ENCODE data around the gene TPCN2. TPM values are rescaled to one million over a fixed set of nuclear protein-coding genes. Genes with fewer than 3 reads are reported as not detected.

Gene TPCN2
- total RNA-seq, 1 experiment from 2014 or later, result 15.2 TPM

DNA sequence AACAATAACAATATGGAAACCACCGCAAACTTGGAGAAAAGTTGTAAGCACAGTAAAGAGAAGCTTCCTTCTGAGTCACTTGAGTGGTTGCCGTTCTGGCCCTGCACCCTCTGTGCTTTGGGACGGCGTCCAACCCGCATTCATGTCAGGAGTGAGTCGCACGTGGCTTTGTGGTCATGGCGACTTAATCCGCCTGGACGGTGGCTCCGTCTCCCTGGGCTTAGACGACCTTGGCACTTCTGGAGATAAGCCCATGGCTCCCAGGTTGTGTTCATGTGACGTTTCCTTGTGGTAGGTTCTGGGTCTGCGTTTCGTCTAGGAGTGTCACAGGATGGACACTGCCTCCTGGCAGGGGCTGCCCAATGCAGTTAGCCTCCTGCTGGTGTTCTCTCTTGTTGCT lies 40.5 kb downstream of the TPCN2 start:
- no peaks in the 10 kb centered on the region for H3K9me2 ChIP-seq (ENCODE audit: insufficient read depth)
- TF ChIP-seq FOSL1 (IDR thresholded peaks at IDR 0.05; ENCODE audit: low read depth), result no peak
- TF ChIP-seq CBX3 (IDR thresholded peaks at IDR 0.05; ENCODE audit: low read depth), result no peak
- no peak for TF ChIP-seq ELF1 (IDR thresholded peaks at IDR 0.05; ENCODE audit: borderline replicate concordance, low read depth)
- no peak for TF ChIP-seq SIN3A (IDR thresholded peaks at IDR 0.05; ENCODE audit: low read depth)
- TF ChIP-seq JUND (IDR thresholded peaks at IDR 0.05), result no peak
- no peak for TF ChIP-seq YY1 (IDR thresholded peaks at IDR 0.05; ENCODE audit: extremely low read depth, insufficient replicate concordance, low read depth, low read length)
- TF ChIP-seq, protein P1, sequence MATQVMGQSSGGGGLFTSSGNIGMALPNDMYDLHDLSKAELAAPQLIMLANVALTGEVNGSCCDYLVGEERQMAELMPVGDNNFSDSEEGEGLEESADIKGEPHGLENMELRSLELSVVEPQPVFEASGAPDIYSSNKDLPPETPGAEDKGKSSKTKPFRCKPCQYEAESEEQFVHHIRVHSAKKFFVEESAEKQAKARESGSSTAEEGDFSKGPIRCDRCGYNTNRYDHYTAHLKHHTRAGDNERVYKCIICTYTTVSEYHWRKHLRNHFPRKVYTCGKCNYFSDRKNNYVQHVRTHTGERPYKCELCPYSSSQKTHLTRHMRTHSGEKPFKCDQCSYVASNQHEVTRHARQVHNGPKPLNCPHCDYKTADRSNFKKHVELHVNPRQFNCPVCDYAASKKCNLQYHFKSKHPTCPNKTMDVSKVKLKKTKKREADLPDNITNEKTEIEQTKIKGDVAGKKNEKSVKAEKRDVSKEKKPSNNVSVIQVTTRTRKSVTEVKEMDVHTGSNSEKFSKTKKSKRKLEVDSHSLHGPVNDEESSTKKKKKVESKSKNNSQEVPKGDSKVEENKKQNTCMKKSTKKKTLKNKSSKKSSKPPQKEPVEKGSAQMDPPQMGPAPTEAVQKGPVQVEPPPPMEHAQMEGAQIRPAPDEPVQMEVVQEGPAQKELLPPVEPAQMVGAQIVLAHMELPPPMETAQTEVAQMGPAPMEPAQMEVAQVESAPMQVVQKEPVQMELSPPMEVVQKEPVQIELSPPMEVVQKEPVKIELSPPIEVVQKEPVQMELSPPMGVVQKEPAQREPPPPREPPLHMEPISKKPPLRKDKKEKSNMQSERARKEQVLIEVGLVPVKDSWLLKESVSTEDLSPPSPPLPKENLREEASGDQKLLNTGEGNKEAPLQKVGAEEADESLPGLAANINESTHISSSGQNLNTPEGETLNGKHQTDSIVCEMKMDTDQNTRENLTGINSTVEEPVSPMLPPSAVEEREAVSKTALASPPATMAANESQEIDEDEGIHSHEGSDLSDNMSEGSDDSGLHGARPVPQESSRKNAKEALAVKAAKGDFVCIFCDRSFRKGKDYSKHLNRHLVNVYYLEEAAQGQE (IDR thresholded peaks at IDR 0.05; ENCODE audit: low read depth), result no peak
- TF ChIP-seq, protein P2, sequence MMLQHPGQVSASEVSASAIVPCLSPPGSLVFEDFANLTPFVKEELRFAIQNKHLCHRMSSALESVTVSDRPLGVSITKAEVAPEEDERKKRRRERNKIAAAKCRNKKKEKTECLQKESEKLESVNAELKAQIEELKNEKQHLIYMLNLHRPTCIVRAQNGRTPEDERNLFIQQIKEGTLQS (IDR thresholded peaks at IDR 0.05), result no peak
- TF ChIP-seq, protein P3, sequence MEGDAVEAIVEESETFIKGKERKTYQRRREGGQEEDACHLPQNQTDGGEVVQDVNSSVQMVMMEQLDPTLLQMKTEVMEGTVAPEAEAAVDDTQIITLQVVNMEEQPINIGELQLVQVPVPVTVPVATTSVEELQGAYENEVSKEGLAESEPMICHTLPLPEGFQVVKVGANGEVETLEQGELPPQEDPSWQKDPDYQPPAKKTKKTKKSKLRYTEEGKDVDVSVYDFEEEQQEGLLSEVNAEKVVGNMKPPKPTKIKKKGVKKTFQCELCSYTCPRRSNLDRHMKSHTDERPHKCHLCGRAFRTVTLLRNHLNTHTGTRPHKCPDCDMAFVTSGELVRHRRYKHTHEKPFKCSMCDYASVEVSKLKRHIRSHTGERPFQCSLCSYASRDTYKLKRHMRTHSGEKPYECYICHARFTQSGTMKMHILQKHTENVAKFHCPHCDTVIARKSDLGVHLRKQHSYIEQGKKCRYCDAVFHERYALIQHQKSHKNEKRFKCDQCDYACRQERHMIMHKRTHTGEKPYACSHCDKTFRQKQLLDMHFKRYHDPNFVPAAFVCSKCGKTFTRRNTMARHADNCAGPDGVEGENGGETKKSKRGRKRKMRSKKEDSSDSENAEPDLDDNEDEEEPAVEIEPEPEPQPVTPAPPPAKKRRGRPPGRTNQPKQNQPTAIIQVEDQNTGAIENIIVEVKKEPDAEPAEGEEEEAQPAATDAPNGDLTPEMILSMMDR (IDR thresholded peaks at IDR 0.05 in 2 of 3, conservative IDR thresholded peaks at IDR 0.05 in 1 of 3; ENCODE audit: borderline replicate concordance in 1 of 3, insufficient read depth in 1 of 3, low read depth in 2 of 3, low read length in 2 of 3), result no peak
- TF ChIP-seq POLR2A (IDR thresholded peaks at IDR 0.05; ENCODE audit: borderline replicate concordance, extremely low read depth, insufficient read depth, insufficient read length), result no peak
- no peak for TF ChIP-seq SRF (IDR thresholded peaks at IDR 0.05; ENCODE audit: low read depth)
- TF ChIP-seq EZH2phosphoT487 (IDR thresholded peaks at IDR 0.05; ENCODE audit: borderline replicate concordance), result no peak
- no peak for TF ChIP-seq EZH2 (IDR thresholded peaks at IDR 0.05)
- TF ChIP-seq MAX (IDR thresholded peaks at IDR 0.05), result no peak
- no peak for TF ChIP-seq ZNF274 (IDR thresholded peaks at IDR 0.05; ENCODE audit: low read depth, low read length)
- H3K9ac ChIP-seq (ENCODE audit: low read length), result no peak overlapping the region
- intact Hi-C loops (cut with micrococcal nuclease), result loop anchor here (2.0 to 5.0 kb wide), 4 partner anchors 132 to 456 kb away; partner anchors contain the start of genes IGHMBP2 and MRPL21
- 0 out of 2 replicates have a peak overlapping the region, but pooled peaks have one; percentile 13 for H3K27ac ChIP-seq (ENCODE audit: low read depth, low read length)
- no TSS peak for BruUV-seq (replicated peaks)
- H2AFZ ChIP-seq (ENCODE audit: low read depth, low read length, poor library complexity, severe bottlenecking), result no peak overlapping the region
- POLR2A ChIA-PET, result no interaction called here
- RAD21 ChIA-PET (ENCODE audit: low non-redundant PET in 1 of 2, low total read pairs in 2 of 2, uncharacterized antibody in 2 of 2, unreplicated experiment in 2 of 2), result no interaction called here
- no peaks in the 10 kb centered on the region for H4K20me1 ChIP-seq (ENCODE audit: insufficient read depth)
- ATAC-seq (peak; percentile 32; the same call in 1 of the 2 replicates), DNase-seq (ENCODE audit: low read depth, low spot score) (no peak)
- peaks cover 5 to 7% of the 10 kb centered on the region in 2 experiments; a peak in 3 of 4 replicates for H3K36me3 ChIP-seq (ENCODE audit: control insufficient read depth in 1 of 2, insufficient read depth in 2 of 2, low read length in 2 of 2)
- H3K9me3 ChIP-seq (ENCODE audit: control insufficient read depth in 1 of 2, insufficient read depth in 1 of 2, low read depth in 1 of 2, low read length in 2 of 2), result no peaks in the 10 kb centered on the region
- no peaks in the 10 kb centered on the region for H3K79me2 ChIP-seq (ENCODE audit: insufficient read depth, low read length)
- H3K27me3 ChIP-seq (ENCODE audit: insufficient read depth, low read length), result no peaks in the 10 kb centered on the region
- peaks cover 15 to 21% of the 10 kb centered on the region in 2 experiments for H3K4me1 ChIP-seq (ENCODE audit: control insufficient read depth in 1 of 2, insufficient read depth in 2 of 2, low read length in 2 of 2)
- CTCF ChIA-PET, result no interaction called here
- H3K4me2 ChIP-seq (ENCODE audit: low read length), result peak overlapping the region; percentile 54
- no peak overlapping the region for H3K4me3 ChIP-seq (replicated peaks in 1 of 2; ENCODE audit: low read depth in 1 of 2, low read length in 2 of 2)
